GDM1 (cell line): Measurements from ENCODE around the gene ATP11B.

Experiments used
- DNase-seq: peaks from one replicate; lab custom pipeline; 2025; lab: John Stamatoyannopoulos, UW

Gene ATP11B

DNA sequence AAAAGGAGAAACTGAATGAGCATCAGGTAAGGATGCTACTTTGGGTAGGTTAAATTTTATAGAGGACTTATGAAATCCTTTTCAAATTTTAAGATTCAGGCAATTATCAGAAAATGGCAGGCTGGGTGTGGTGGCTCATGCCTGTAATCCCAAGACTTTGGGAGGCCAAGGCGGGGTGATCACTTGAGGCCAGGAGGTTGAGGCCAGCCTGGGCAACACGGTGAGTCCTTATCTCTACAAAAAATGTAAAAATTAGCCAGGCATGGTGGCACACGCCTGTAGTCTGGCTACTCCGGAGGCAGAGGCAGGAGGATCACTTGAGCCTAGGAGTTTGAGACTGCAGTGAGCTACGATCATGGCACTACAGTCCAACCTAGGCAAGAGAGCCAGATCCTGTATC lies 163.9 kb downstream of the ATP11B start:
- DNase-seq = no peak

DNA sequence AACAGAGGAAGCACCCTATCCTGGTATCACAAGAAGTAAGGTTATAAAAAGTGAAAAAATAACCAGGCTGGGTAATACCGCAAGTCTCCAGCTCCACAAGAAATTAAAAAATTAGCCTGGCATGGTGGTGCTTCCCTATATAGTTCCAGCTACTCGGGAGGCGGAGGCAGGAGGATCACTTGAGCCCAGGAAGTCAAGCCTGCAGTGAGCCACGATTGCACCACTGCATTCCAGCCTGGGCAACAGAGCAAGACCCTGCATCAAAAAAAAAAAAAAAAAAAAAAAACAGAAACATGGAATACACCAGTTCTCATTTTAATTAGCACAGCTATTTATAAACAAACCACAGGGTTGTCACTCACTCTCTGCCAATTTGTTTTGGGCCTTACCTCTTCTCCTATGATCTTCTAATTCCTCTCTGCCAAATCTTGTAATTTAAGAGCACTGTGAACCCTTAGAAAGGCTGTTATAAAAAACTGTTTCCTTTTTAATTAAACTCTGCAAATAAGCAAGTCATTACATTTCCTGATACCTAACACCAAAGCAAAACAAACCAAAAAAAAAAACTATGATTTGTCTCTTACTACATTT lies 164.5 kb downstream of the ATP11B start:
- DNase-seq = no peak

DNA sequence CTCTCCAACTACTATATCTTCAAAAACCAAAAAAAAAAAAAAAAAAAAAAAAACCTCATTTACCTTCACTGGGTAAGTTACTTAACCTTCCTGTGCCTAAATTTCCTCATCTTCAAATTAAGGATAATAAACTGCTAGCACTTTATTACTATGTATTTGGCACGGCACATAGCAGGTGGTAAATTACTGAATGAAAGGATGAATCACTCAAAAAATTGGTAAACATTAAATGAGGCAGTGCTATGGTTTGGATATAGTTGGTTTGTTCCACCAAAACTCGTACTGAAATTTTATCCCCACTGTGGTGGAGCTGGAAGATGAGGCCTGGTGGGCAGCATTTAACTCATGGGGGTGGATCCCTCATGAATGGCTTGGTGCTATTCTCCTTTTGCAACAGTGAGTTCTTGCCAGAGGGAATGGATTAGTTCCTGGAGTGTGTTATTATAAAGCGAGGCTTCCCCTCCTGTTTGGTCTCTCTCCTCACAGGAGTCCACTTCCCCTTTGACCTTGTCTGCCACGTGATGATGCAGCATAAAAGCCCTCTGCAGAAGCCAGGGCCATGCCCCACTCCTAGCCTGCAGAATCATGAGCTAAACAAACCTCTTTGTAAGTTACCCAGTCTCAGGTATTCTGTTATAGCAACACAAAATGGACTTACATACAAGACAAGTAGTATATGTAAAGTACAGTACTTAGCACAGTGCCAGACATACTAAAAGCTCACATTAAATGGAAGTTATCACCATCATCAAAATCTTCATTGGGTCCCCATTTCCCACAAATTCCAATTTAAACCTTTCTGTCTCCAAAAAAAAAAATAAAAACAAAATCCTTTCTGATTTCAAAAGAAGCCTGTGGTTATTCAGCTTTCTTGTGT lies 166.4 kb downstream of the ATP11B start:
- DNase-seq = no peak

DNA sequence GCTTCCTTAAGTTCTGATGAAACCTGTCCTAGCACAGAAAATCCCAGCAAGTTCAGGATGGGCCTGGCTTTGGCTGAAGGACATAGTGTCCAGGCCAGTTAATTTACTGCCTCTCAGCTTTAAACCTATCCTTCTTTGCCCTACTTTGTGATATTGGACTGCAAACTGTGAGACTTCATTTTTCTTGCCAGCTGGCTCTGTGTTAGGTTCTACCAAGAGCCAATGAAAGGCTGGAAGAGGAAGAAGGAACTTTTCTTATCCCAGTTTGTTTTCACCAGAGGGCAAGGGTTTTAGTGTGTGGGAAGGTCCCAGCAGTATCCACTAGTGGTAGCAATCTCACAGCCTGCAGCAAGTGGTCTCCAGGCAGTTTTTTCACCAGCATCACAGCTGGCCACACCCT lies 168.9 kb downstream of the ATP11B start:
- DNase-seq = no peak

DNA sequence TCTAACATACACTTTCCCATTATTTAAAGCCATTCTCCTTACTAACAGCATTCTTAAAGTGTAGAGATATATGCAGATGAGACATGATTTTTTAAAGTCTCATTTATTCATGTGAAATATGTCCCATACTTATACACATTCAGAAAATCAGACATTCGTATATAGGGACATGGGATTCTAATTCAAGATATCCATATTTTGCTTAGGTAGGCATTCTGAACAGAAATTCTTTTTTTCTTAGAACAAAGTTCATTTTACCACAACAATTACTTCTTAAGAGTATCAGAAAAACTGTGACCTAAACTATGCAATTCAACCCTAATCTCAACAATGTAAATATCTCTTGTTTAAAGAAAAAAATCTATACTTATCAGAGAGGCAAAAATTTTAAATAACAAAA lies 170.9 kb downstream of the ATP11B start:
- no peak for DNase-seq

DNA sequence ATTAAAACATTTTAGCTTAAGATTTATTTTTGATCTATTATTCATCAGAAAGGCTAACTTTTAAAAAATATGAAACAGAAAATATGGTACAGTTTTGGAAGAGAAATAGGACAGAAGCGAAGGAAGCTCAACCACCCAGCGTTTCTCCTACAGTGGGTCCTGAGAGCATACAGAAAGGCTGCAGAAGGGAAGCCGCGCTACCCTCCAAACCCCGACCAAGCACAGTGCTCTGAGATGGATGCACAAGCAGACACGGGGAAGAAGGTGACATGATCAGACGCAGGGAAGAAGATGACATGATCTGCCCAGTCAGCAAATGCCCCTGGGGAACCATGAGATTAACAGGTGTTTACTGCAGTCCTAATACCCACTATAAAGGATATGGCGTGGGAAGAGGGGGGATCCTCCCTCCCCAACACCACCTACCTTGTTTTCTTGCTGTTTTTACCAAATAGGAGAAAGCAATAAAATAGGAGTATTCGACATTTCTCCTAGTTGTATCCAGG lies 172.6 kb downstream of the ATP11B start:
- no peak for DNase-seq

DNA sequence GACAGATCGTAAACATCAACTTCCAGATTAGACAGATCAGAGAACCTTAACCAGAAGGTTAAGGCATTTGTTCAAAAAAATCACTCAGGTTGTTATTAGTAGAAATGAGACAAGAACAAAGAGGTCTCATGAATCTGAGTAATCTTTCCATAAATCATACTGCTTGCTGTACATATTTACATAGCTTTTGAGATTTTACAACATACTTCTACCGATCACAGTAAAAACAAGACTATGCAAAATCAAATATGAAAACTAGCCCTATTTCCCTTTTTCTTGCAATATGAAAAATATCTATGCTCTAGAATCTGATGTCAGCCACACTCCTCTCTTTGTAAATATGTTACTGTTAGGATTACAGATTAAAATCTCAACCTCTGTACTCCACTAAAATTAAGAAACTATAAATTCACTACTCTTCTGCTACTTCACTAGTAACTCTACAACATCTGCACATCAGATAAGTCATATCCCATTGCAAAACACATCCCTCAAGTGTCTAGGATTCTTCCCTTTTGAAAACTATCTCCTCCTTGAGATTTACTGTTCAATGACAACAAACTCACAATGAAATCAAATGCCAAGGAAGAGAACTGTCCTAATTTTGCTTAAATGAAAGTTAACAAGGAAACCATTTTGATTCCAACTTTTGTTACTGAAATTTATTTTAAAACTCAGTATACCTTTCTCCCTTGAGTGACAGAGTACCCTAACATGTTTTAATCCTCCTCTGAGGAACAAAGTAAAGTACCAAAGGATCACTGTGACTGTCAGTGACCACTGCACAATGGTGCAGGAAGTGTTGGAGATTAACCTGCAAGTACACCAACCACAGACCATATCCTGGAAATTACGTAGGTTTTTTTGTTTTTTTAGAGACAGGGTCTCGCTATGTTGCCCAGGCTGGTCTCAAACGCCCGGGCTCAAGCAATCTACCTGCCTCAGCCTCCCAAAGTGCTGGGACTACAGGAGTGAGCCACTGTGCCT lies 174.2 kb downstream of the ATP11B start:
- no peak for DNase-seq

DNA sequence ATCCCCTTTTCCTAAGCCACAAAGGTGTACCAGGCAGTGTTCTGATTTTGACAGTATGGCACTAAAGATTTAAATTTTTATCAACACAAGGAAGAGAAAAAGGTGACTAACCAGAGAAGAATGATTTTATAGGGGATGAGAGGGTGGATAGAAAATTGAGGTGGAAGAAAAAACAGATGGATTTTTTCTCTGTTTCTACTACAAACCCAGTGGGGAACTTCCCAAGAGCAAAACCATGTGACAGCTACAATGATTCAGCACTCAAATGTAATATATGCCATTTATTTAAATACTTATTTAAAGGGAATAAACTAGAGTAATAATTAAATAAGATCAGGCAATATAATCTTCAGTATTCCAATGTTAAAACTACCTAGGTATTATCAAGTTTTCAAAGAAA lies 176.0 kb downstream of the ATP11B start:
- DNase-seq = no peak

DNA sequence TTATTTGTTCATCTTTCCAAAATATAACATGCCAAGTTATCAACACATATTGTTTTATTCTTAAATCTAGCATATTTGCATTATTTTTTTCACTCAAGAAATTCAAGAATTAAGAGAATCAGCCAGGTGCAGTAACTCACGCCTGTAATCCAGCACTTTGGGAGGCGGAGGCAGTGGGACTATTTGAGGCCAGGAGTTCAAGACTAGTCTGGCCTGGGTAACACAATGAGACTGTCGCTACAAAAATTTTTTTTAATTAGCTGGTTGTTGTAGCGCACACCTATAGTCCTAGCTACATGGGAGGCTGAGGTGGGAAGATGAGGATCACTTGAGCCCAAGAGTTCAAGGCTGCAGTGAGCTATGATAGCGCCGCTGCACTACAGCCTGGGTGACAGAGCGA lies 176.5 kb downstream of the ATP11B start:
- no peak for DNase-seq

DNA sequence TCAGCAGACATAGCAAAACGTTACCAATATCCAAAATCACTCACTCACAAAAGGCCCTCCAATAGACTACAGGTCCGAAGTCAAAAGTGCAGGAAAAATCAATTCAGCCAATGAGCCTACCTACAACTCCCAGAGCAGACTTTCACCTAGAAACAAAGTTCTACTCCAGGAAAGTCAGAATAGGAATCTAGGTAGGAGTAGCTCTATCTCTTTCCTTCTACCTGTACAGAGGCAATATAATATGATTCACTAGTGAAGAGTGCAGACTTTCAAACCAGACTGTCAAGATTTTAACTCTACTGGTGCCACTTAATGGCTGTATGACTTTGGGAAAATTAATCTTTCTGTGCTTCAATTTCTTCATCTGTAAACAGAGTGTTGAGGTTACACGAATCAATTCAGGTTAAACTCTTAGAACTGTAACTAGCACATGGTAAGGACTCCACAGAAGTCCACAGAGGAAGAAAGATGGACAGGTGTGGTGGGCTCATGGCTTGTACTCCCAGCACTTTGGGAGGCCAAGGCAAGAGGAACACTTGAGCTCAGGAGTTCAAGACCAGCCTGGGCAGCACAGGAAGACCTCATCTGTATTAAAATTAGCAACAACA lies 177.6 kb downstream of the ATP11B start:
- no peak for DNase-seq
